H9 (cell line): ENCODE measurements around the gene ZNF423. TPM values are rescaled to one million over a fixed set of nuclear protein-coding genes. Genes with fewer than 3 reads are reported as not detected.

ENCODE experiments used
- DNase-seq: peaks from one replicate; pipeline ENCODE4 v3.0.0-alpha.2; 2017
- H2AFZ ChIP-seq: one replicate; pipeline ENCODE4 v1.6.1; 2013; ENCODE audit warnings: mild to moderate bottlenecking, low read length, control low read depth, moderate library complexity
- H2AK5ac ChIP-seq: 2 replicates; pipeline ENCODE4 v1.6.1; 2013; ENCODE audit warnings: low read length, control low read depth, mixed read lengths; ENCODE audit not compliant: insufficient read length
- H2BK120ac ChIP-seq: one replicate; pipeline ENCODE4 v1.6.1; 2013; ENCODE audit warnings: low read depth, mild to moderate bottlenecking, low read length, control low read depth, inconsistent platforms; ENCODE audit not compliant: poor library complexity, severe bottlenecking
- H2BK12ac ChIP-seq: 2 replicates; pipeline ENCODE4 v1.6.1; 2013; ENCODE audit warnings: low read length, control low read depth, mixed read lengths, low read depth; ENCODE audit not compliant: insufficient read length
- H2BK15ac ChIP-seq: 2 replicates; pipeline ENCODE4 v1.6.1; 2013; ENCODE audit warnings: low read depth, low read length, control low read depth
- H2BK20ac ChIP-seq: one replicate; pipeline ENCODE4 v1.6.1; 2013; ENCODE audit warnings: low read depth, mild to moderate bottlenecking, low read length, control low read depth, inconsistent platforms; ENCODE audit not compliant: poor library complexity, severe bottlenecking
- H2BK5ac ChIP-seq: 2 replicates; pipeline ENCODE4 v1.6.1; 2013; ENCODE audit warnings: low read length, control low read depth, mixed read lengths; ENCODE audit not compliant: insufficient read length
- H3K14ac ChIP-seq: 2 replicates; pipeline ENCODE4 v1.6.1; 2013; ENCODE audit warnings: low read length, control low read depth; ENCODE audit not compliant: insufficient read depth
- H3K18ac ChIP-seq: 2 replicates; pipeline ENCODE4 v1.6.1; 2013; ENCODE audit warnings: low read depth, mild to moderate bottlenecking, mixed read lengths, low read length, control low read depth; ENCODE audit not compliant: insufficient read length
- H3K23ac ChIP-seq: 2 replicates; pipeline ENCODE4 v1.6.1; 2013; ENCODE audit warnings: low read length, control low read depth, mixed read lengths, low read depth; ENCODE audit not compliant: insufficient read length
- H3K23me2 ChIP-seq: 2 replicates; pipeline ENCODE4 v1.6.1; 2013; ENCODE audit warnings: low read depth, mild to moderate bottlenecking, mixed read lengths, low read length, control low read depth; ENCODE audit not compliant: insufficient read length, poor library complexity, severe bottlenecking
- H3K27ac ChIP-seq: 2 replicates; pipeline ENCODE4 v1.5.1; 2013; ENCODE audit warnings: low read length, control low read depth, mixed read lengths, low read depth; ENCODE audit not compliant: insufficient read length
- H3K27me3 ChIP-seq: 2 replicates; pipeline ENCODE4 v1.6.1; 2013; ENCODE audit warnings: low read length, control low read depth, inconsistent platforms; ENCODE audit not compliant: insufficient read depth
- H3K4ac ChIP-seq: 2 replicates; pipeline ENCODE4 v1.6.1; 2013; ENCODE audit warnings: low read depth, mild to moderate bottlenecking, control low read depth, inconsistent platforms, low read length, moderate library complexity
- H3K4me1 ChIP-seq: 2 replicates; pipeline ENCODE4 v1.6.1; 2013; ENCODE audit warnings: low read length, control low read depth, inconsistent platforms; ENCODE audit not compliant: insufficient read depth
- H3K4me2 ChIP-seq: 2 replicates; pipeline ENCODE4 v1.6.1; 2013; ENCODE audit warnings: low read length, control low read depth, mixed read lengths; ENCODE audit not compliant: insufficient read length, insufficient read depth
- H3K56ac ChIP-seq: 2 replicates; pipeline ENCODE4 v1.6.1; 2013; ENCODE audit warnings: low read depth, mild to moderate bottlenecking, mixed read lengths, low read length, control low read depth; ENCODE audit not compliant: insufficient read length
- H3K79me1 ChIP-seq: 2 replicates; pipeline ENCODE4 v1.6.1; 2013; ENCODE audit warnings: low read depth, mild to moderate bottlenecking, moderate library complexity, low read length, control low read depth, inconsistent platforms; ENCODE audit not compliant: insufficient read depth, poor library complexity, severe bottlenecking
- H3K79me2 ChIP-seq: 2 replicates; pipeline ENCODE4 v1.6.1; 2013; ENCODE audit warnings: low read length, control low read depth, inconsistent platforms; ENCODE audit not compliant: insufficient read depth
- H3K9ac ChIP-seq: 2 replicates; pipeline ENCODE4 v1.6.1; 2013; ENCODE audit warnings: low read length, control low read depth, mixed read lengths; ENCODE audit not compliant: insufficient read length; ENCODE audit errors: extremely low read depth
- H3K9me3 ChIP-seq: one replicate; pipeline ENCODE4 v1.6.1; 2013; ENCODE audit warnings: low read depth, low read length, inconsistent platforms; ENCODE audit not compliant: control insufficient read depth
- H3T11ph ChIP-seq: one replicate; pipeline ENCODE4 v1.6.1; 2013; ENCODE audit warnings: mild to moderate bottlenecking, low read length, control low read depth, inconsistent platforms
- H4K20me1 ChIP-seq: one replicate; pipeline ENCODE4 v1.6.1; 2013; ENCODE audit not compliant: control insufficient read depth, insufficient read length, insufficient read depth
- H4K5ac ChIP-seq: 2 replicates; pipeline ENCODE4 v1.6.1; 2013; ENCODE audit warnings: low read depth, mild to moderate bottlenecking, mixed read lengths, low read length, control low read depth; ENCODE audit not compliant: insufficient read length
- H4K8ac ChIP-seq: replicated peaks from 2 replicates; pipeline ENCODE4 v1.6.1; 2013; ENCODE audit warnings: low read length, control low read depth, mixed read lengths, low read depth; ENCODE audit not compliant: insufficient read length
- H4K91ac ChIP-seq: 2 replicates; pipeline ENCODE4 v1.6.1; 2013; ENCODE audit warnings: low read depth, mild to moderate bottlenecking, moderate library complexity, mixed read lengths, low read length, control low read depth; ENCODE audit not compliant: insufficient read length
- H3K27ac Mint-ChIP-seq, 3 experiments: 2 replicates in 2 of 3; 3 replicates in 1 of 3; pipeline ENCODE4 v1.8.0; 2020 to 2021; ENCODE audit warnings: mixed read lengths in 3 of 3, mild to moderate bottlenecking in 1 of 3, moderate library complexity in 1 of 3
- H3K27me3 Mint-ChIP-seq: 2 replicates; pipeline ENCODE4 v1.8.0; 2021; ENCODE audit warnings: low read depth, mild to moderate bottlenecking, moderate library complexity, mixed read lengths
- H3K36me3 Mint-ChIP-seq, 3 experiments: 2 replicates in 2 of 3; 3 replicates in 1 of 3; pipeline ENCODE4 v1.8.0; 2020 to 2021; ENCODE audit warnings: low read depth in 3 of 3, mixed read lengths in 3 of 3; ENCODE audit not compliant: insufficient read depth in 1 of 3
- H3K4me1 Mint-ChIP-seq, 2 experiments: 2 replicates each; pipeline ENCODE4 v1.8.0; 2020; ENCODE audit warnings: mixed read lengths in 2 of 2
- H3K4me3 Mint-ChIP-seq, 2 experiments: 2 replicates in 1 of 2; 3 replicates in 1 of 2; pipeline ENCODE4 v1.8.0; 2020 to 2021; ENCODE audit warnings: mild to moderate bottlenecking in 2 of 2, mixed read lengths in 2 of 2, moderate library complexity in 1 of 2
- H3K9me3 Mint-ChIP-seq, 2 experiments: 2 replicates in 1 of 2; 3 replicates in 1 of 2; pipeline ENCODE4 v1.8.0; 2020; ENCODE audit warnings: mild to moderate bottlenecking in 2 of 2, mixed read lengths in 2 of 2, moderate library complexity in 1 of 2
- CTCF ChIP-seq: fragments of 200-600 bp; sonication (generic); conservative IDR thresholded peaks from 3 replicates; pipeline ENCODE4 v1.8.0; 2021; ENCODE audit warnings: antibody characterized with exemption, mild to moderate bottlenecking
- WGBS: extraction: QIAGEN DNeasy Blood & Tissue Kit; methylation state at CpG from one replicate; pipeline ENCODE4 v1.1.7; 2013; ENCODE audit warnings: missing lambda C conversion rate, low lambda C conversion rate, mixed read lengths; ENCODE audit not compliant: insufficient read length; ENCODE audit errors: extremely low coverage; 5-methylcytosine and 5-hydroxymethylcytosine counted together
- total RNA-seq: library from RNA; stranded (reverse); gene quantifications from 2 replicates; pipeline ENCODE4 v1.2.1, GENCODE V29; 2021

Gene ZNF423
- total RNA-seq, 1 experiment from 2014 or later: 51.5 TPM

- no peak overlapping the region for H3K4ac ChIP-seq
- TF ChIP-seq CTCF: no peak
- H2BK20ac ChIP-seq: no peak overlapping the region
- no peak overlapping the region for H3K23ac ChIP-seq
- no peak overlapping the region for H3K4me2 ChIP-seq
- H4K20me1 ChIP-seq: no peaks in the 10 kb centered on the region
- no peak overlapping the region for H2AFZ ChIP-seq
- no peak overlapping the region for H2AK5ac ChIP-seq
- H3T11ph ChIP-seq: no peak overlapping the region
- H3K56ac ChIP-seq: no peak overlapping the region
- no peaks in the 10 kb centered on the region; the same call in 1 of the 2 replicates for H3K27me3 ChIP-seq
- no peak overlapping the region for H3K27ac ChIP-seq
- H2BK15ac ChIP-seq: no peak overlapping the region
- H3K4me1 ChIP-seq: no peaks in the 10 kb centered on the region; the same call in 1 of the 2 replicates
- WGBS: no CpG with 5 or more reads among the region's 6 CpGs
- no peak overlapping the region for H3K18ac ChIP-seq
- H3K9ac ChIP-seq: no peak overlapping the region
- Mint-ChIP-seq H3K4me1 (peaks cover 45 to 70% of the 10 kb centered on the region in 2 experiments), H3K36me3 (no peaks in the 10 kb centered on the region), H3K27me3 (no peaks in the 10 kb centered on the region; the same call in 1 of the 2 replicates), H3K27ac (peak overlapping the region in 1 of 3 experiments; percentile 4; a peak in 1 of 7 replicates), H3K9me3 (no peaks in the 10 kb centered on the region), H3K4me3 (no peak overlapping the region)
- H4K5ac ChIP-seq: no peak overlapping the region
- H2BK5ac ChIP-seq: no peak overlapping the region
- H3K14ac ChIP-seq: no peak overlapping the region
- no peaks in the 10 kb centered on the region for H3K23me2 ChIP-seq
- H3K79me2 ChIP-seq: no peaks in the 10 kb centered on the region
- DNase-seq: no peak
- H4K91ac ChIP-seq: no peak overlapping the region
- H4K8ac ChIP-seq: no peak overlapping the region
- H3K79me1 ChIP-seq: no peaks in the 10 kb centered on the region
- no peaks in the 10 kb centered on the region for H3K9me3 ChIP-seq
- H2BK12ac ChIP-seq: no peak overlapping the region
- H2BK120ac ChIP-seq: no peak overlapping the region
Measured at GRCh38 chr16:49545741-49546448, 310.0 kb downstream of the ZNF423 start.
